Neural cell (in vitro differentiated cells): ENCODE data around the gene MACROH2A2.

ENCODE experiments used
- CTCF ChIP-seq: fragments of 450-650 bp; IDR thresholded peaks from 2 replicates; pipeline ENCODE4 v1.5.1; 2014; ENCODE audit warnings: antibody characterized with exemption, mild to moderate bottlenecking, moderate library complexity; ENCODE audit not compliant: poor library complexity, severe bottlenecking
- EZH2 ChIP-seq: fragments of 200-600, 300-800 bp; shearing (Covaris generic), sonication (generic); IDR thresholded peaks from 2 replicates; pipeline ENCODE4 v1.6.1; 2014; ENCODE audit warnings: antibody characterized with exemption, low read length, borderline replicate concordance, mild to moderate bottlenecking; ENCODE audit not compliant: insufficient read depth, poor library complexity, severe bottlenecking
- POLR2AphosphoS5 ChIP-seq: IDR thresholded peaks from 2 replicates; pipeline ENCODE4 v1.6.1; 2012
- REST ChIP-seq: IDR thresholded peaks from 2 replicates; pipeline ENCODE4 v1.6.1; 2012; ENCODE audit warnings: borderline replicate concordance

GRCh38 chr10:70109064-70109729 lies 56.6 kb downstream of the MACROH2A2 start:
- TF ChIP-seq CTCF (no peak), EZH2 (no peak), REST (no peak), POLR2AphosphoS5 (no peak)
